ENCODE data around the gene FAM180A.

GRCh38 chr7:135708041-135708440 lies 40.6 kb downstream of the FAM180A start:
- no peak for TF ChIP-seq CTCF (IDR thresholded peaks at IDR 0.05 in 4 of 5, conservative IDR thresholded peaks at IDR 0.05 in 1 of 5)
- no peak for TF ChIP-seq POLR2A (IDR thresholded peaks at IDR 0.05)

Data from gastrocnemius medialis (tissue), 4 donors.